ENCODE data around the gene MDN1.

The MDN1 gene

DNA sequence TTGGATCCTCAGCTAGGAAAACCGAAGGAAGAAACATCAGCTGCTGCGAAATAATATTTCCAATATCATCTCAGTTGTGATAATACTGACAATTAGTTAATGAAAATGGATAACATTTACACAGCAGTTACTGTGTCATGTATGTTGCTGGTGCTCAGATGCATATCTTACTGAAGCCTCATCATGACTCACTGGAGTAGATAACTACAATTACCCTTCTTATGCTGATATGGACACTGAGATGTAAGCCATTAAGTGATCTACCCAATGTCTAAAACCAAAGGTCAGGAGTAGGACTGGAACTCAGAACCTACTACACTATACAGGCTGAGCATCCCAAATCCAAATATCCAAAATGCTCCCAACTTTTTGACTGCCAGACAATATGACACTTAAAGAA lies 126.4 kb downstream of the MDN1 start:
- DNase-seq (ENCODE audit: low read depth) = no peak

DNA sequence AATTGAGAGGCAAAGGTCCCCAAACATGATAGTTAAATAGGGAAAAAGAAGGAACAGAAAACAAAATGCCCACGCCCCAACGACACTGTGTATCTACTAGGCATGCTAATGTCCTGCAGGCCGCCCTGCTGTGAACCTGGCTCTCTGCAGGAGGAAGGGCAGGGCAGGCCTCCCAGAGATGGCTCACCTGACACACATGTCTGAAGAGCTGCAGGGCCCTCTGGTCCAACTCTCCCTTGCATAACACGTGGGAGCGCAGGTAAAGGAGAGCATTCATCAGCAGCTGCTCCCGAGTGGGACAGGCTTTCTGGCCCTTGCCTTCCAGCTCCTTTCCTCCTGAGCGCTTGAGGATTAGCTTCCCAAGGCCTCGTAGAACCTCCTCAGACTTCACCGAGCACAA lies 127.3 kb downstream of the MDN1 start:
- DNase-seq (ENCODE audit: low read depth) = no peak

DNA sequence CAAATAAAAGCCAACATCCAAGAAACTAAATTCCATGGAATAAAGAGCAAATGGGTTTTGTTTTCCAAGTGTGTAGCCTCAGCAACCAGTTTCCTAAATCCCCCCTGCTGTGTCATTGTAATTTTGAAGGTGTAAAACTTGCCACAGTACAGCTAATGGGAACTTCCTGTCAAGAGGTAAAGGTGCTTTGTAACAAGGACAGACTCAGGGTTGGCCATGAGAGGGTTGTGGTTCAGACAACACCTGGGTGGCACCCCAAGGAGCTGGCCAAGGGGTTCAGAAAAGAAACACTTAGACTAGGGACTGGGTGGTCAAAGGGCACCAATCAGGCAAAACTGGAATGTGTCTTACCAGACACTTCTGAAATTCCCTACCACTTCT lies 128.7 kb downstream of the MDN1 start:
- DNase-seq (ENCODE audit: low read depth) = no peak

DNA sequence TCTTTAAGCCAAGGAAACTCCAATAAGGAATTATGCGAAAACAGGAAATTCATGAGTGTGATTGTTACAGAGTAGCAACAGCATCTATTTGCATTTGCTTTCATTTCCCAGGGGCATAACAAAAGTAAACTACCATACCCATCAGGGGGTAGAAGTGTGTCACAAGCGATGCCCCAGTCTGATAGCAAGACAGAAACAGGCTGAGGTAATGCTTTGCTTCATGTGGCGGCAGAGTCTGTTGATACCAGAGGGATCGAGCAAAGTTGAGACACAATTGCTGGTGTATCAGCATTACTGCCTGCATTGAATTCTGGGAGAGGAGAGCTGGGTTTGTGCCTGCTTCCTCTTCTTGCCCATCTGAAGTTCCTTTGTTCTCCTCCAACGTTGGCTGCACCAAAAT lies 129.9 kb downstream of the MDN1 start:
- no peak for DNase-seq (ENCODE audit: low read depth)

DNA sequence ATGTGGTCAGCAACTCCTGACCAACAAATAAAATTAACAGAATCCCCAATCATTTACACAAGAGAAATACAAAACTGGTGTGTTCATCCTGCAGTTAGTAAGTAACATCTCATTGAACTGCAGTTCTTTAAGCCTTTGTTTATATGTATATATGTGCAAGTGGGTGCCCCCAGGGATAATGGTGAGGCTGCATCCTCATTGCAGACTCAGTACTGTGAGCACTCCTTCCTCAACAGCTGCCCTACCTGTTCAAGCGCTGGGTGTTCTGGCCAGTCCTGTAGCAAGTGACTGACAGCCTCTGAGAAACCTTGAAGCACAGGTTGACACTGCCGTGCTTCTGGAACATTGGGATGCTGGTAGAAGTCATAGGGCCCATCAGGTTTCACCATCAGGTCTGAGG lies 131.3 kb downstream of the MDN1 start:
- DNase-seq (ENCODE audit: low read depth) = no peak

DNA sequence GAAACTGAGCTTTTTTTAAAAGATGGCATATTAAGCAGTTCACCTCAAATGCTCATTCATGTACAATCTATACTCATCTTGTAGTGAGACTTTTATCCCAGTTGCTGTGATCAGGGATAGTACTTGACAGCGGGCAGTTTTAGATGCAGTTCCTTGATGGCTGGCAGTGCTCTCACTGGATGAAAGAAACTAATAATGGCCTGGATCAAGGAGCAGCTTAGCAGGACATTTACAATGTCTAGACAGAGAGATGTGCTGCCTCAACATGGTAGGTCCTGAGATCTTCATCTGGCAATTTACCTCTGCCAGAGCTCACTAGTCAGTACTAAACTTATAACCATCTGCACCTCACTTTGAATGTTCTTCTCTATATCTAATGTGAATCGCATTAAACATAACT lies 134.3 kb downstream of the MDN1 start:
- DNase-seq (ENCODE audit: low read depth) = no peak

DNA sequence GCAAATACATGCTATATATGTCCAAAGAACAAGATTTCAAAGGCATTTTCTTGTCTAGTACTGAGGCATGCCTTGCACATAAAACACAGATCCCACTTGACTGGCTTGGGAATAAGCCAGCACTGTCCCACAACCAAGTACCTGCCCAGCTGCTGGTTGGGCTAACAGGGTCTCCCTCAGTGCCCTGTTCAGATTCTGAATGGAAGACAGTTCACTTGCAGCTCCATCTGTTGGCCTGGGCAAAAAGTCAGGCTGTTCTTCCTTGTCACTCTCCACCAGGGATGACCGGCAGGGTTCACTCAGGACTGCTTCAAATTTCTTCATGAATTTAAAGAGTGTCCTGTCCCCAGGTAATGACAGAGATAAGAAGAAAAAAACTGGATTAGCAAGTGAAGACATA lies 136.6 kb downstream of the MDN1 start:
- DNase-seq (ENCODE audit: low read depth) = no peak

DNA sequence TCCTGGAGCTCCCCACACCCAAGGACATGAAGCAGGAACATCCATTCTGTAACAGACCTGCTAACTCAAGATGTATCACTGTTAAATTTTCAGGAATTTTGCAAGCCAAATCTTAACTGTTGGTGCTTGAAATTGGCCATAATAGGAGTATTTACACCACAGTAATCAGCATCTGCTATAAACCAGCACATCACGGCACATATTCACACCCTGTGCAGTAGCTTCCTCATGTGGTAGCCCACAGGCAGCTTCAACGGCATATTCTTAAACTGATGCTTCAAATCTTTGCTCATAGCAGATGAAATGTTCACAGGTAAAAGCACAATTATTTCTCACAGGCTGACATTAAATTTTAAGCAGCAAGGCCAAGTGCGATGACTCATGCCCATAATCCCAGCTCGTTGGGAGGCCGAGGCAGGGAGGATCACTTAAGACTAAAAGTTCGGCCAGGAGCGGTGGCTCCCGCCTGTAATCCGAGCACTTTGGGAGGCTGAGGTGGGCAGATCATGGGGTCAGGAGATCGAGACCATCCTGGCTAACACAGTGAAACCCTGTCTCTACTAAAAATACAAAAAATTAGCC lies 137.5 kb downstream of the MDN1 start:
- no peak for DNase-seq (ENCODE audit: low read depth)

DNA sequence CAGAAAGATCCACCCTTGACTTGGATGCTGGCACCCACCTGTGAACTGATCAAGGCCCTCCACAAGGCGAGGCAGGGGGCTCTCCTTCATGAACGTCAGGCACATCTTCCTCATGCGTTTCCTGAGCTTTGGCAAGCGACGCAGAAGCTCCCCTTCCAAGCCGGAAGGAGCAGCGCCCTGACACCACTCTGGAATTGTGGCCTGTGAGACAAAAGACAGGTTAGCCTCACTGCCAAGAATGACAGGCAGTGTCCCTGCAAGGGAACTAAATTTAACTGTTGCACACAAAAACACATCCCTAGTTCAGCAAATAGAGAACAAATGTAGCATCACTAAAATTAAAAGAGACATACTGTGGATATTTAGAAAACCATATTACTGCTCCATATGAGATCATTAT lies 139.0 kb downstream of the MDN1 start:
- no peak for DNase-seq (ENCODE audit: low read depth)

DNA sequence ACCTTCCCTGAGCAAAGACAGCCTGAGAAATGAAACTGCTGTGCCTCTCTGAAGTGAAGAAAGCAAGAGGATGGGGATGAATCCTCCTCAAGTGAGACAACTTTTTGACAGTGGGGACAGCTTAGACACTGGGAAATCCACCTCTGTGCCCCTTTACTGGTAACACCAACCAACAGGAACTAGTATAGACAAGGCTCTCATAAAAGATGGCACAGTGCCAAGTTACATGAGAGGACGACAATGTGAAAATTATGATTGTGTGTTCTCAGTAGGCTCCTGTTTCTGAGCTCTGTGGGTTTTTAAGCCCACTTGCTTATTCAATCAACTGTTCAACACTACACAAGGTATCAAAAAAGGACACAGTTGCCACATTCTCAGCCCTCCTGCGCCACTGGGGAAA lies 139.4 kb downstream of the MDN1 start:
- DNase-seq (ENCODE audit: low read depth) = no peak

DNA sequence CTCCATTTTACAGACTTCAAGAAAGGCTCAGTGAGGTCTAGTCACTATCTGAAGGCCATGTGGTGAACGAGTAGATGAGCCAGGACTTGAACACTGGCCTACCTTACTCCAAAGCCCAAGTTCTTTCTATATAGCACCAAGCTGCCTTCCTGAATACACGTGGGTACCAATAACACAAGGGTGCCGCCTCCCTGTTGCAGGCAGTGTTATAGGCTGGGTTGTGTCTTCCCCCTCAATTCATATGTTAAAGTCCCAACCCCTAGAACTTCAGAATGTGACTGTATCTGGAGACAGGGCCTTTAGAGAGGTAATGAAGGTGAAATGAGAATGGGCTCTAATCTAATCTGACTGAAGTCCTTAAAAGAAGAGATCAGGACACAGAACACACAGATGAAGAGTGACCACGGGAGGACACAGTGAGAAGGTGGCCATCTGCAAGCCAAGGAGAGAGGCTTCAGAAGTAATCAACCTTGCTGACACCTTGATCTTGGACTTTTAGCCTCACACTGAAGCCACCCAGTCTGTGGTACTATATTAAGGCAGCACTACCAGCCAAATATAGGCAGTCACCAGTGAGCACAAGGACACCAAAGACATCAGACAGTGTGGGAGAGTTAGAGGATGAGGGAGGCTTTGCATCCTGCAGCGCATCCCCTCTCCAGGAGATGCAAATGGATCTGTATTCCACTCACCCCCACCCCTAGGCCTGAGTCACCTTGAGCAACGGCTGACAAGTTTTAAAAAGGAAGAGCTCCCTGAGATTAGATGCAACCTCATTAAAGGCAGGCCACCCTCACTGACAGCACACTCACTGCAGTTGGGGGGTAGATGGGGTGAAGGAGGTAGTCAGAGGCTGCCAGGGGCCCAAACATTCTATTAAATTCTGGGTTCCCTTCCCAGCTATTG lies 140.1 kb downstream of the MDN1 start:
- DNase-seq (ENCODE audit: low read depth) = no peak

DNA sequence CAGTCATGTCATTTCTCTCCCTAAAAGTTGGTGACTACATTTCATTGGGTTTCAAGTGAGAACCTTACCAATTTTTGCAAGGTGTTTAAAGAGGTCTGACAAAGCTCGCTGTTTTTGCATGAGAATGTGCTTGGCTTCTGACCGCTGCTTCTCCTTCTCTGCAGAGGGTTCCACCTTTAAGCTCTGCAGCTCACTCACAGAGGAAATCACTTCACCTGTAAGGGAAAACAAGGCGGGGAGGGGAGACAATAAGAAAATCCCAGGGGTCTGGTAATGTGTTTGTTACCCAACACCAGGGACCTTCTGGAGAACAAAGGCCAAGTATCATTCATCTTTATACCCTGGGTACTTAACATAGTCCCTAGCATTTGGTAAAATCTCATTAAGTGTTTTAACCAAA lies 141.1 kb downstream of the MDN1 start:
- DNase-seq (ENCODE audit: low read depth) = no peak

DNA sequence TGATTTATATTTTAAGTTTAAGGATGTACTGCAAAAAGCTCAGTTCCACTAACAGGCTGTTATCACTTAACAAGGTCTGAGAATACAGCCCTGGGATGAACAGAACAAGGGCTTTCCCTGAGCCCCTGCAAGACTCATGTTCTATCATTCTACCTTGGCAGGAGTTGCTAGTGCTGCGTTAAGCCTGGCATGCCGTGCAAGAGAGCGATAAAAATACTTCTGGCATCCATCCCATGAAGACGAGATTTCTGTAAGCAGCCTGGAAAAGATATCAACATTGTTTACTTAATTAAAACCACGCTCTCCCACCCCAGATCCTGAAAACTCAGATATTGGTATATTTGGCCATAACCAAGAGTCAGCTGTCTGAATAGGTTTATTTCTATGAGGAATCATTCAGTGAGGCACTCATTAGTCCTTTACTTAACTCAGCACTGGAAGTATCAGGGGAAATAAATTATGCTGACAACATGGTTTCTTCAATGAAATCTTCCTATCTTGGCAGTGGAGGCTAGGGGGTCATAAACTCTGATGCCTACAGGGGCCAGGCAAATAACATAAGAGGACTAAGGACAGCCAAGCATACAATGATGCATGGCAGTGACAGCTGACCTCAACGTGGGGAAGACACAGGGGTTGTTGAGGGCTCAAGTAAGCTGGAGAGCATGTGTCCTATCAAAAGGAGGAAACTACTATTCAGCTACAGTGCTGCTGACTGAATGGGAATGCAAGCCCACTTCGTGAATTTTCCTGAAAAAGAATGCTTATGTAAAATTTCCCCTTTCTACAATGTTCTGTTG lies 143.4 kb downstream of the MDN1 start:
- no peak for DNase-seq (ENCODE audit: low read depth)

DNA sequence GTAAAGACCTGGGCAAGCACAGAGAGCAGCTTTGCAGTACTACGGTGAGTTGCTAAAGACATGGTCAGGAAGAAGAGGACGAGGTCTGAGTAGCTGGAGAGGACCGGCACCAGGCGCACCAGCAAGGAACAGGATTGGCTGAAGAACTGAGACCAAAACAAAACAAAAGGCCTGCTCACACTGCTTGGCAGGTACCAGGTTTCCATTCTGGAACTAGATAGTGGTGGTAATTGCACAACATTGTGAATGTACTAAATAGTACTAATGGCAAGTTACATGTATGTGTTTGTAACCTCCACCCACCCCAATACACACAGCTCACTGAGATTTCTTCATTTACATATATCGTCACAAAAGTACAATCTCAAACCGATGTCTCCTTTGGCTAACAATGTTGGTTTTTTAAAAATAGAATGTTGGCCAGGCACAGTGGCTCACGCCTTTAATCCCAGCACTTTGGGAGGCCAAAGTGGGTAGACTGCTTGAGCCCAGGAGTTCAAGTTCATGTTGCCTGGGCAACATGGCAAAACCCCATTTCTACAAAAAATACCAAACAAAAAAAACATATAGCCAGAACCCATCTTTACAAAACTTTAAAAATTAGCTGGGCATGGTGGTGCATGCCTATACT lies 148.5 kb downstream of the MDN1 start:
- DNase-seq (ENCODE audit: low read depth) = no peak

DNA sequence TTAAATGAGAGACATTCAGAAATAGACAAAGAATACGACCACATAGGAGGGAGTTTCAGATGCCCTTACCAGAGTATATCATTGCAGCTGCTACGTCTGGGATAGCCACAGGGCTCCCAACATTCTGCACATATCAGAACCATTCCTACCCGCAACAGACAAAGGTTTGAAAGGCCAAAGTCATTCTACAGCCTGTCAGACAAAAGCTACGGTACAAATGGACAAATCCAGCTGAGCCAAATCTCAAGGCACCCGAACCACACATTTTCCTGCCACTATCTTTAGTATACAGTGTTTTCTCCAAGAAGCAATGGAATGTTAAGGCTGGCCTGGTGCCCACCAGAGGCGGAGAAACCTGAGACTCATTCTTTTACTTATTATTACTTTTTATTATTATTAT lies 150.6 kb downstream of the MDN1 start:
- DNase-seq (ENCODE audit: low read depth) = no peak

DNA sequence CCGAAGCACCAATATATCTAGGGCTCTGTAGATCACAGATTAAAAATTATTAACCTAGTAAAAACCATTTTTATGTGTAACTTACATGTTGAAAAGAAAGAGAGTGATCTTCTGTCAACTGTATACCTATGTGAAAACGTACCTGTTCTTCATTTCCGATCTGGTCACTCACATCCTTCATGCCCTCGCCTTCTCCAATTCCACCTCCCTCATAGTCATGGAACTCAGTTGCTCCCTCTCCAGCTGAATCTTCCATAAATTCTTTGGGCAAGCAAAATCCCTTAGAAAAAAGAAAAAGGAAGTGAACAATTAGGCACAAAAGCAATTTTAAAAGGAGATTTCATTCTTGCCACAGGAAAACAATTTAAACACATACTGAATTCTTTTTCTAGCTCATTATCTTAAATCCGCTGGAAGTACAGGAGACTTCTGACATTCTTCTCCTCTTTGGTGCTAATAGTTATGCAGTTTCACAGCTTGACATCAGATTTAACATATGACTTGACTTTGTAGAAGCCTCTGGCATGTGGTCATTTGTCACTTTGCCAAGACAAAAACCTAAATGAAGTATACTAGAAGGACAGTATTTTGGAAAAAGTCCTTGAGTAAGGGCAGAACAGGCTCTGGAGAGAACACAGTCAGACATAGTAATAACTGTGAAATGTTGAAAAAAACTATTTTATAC lies 151.6 kb downstream of the MDN1 start:
- DNase-seq (ENCODE audit: low read depth) = no peak

DNA sequence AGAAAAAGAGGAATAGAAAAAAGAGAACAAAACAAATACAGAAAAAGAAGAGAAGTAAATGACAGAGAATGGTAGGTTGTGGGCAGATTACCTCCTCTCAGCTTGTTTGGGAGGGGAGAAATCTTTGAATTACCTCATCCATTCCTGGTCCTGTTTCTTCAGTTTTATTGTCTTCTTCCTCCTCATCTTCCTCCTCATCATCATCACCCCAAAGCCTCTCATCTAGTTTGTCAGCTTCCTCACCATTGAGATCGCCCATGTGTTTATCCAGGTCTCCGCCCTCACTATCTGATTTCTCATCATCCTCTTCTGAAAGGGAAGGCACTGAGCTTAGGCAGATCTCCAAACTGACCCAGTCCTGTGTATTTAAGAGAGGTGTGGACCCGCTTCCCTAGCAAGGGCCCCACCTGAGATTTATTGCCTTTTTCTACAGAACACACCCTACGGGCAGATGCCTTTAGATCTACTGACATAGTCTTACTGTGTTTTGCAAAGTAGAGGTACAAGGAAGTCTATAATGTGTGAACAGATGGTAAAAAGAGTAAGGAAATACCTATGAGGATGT lies 156.9 kb downstream of the MDN1 start:
- DNase-seq (ENCODE audit: low read depth) = no peak

DNA sequence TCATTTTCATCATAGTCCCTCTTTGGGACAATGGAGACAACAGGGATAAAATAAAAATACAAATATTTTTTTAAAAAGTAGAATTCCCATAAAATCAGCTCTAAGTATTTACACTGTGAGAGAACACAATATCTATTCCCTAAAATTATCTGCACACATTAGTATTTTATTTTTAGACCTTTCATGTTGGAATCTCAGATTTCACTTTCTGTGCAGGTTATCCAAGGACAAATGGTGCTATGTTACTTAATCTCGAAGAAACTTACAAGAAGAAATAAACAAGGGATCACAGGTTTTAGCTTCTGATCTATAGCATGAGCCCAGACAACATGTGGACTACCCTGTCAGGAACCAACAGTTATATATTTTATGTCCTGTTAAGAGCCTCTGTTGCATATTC lies 158.0 kb downstream of the MDN1 start:
- no peak for DNase-seq (ENCODE audit: low read depth)

DNA sequence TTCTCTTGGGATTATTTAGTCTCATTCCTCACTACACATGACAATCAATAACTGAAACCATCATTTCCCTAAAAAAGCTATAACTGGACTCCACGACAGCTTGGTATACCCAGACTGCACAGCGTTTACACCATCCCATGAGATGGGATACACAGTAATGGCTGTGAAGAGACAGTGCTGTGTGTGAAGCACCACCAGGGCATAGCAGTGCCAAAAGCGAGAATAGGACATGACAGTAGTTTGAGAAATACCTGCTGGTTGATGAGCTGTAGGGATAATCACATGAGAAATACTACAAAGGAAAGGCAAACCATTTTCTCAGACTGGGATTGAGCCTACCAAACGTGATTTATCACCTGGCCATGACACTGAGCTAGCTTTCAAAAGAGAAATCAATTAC lies 158.6 kb downstream of the MDN1 start:
- no peak for DNase-seq (ENCODE audit: low read depth)

DNA sequence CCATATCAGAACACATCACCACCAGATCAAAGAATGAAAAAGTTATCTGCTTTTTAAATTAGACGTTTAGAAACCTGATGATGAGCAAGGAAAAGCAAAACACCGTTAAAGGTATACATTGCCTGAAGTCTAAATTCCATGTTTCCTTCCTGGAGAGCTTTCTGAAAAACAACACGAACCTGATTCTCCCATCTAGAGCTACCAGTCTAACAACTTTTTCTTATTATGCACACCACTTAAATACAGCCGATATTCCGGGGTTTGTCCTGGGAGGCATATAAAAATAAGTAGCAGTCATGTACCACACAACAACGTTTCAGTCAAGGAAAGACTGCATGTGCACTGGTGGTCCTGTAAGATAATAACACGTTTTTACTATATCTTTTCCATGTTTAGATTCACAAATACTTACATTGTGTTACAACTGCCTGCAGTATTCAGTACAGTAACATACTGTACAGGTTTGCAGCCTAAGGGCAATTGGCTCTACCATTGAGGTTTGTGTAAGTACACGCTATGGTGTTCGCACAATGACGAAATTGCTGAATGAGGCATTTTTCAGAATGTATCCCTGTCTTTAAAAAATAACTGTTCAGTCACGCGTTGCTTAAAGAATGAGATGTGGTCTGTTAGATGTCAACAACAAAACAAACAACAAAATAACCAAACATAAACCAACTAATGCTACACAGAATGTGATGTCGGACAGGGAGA lies 162.0 kb downstream of the MDN1 start:
- no peak for DNase-seq (ENCODE audit: low read depth)

DNA sequence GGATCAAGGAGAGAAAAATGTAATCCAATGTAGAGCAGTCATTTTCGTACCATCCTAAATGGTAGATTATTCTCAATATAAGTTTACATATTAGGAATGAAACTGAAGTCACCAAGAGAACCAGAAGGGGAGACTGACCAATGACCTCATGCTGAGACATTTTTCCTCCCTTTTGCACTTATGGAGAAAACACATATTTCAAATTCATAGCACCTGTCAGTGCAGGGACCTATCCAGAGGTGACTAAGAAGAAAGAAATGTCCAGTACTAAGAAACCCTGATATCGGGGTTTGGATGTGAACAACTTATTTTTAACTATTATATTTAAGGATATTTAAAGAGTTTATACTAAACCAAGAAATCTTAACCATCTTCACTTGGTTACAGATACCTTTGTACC lies 164.5 kb downstream of the MDN1 start:
- no peak for DNase-seq (ENCODE audit: low read depth)

Measured in HS-5 (cell line).